HG02981 (cell line): ENCODE data around the gene BPI.
"Not testable (repeated sequence)": the region's sequence is repeated elsewhere in the genome, so short reads cannot be mapped to it uniquely, and the experiment has no call there.

Experiments
- ATAC-seq: cut with Tn5 transposase; IDR thresholded peaks from one replicate; pipeline ENCODE4 v1.9.1; 2021; ENCODE audit warnings: mild to moderate bottlenecking, moderate library complexity; ENCODE audit not compliant: unreplicated experiment

The BPI gene

DNA sequence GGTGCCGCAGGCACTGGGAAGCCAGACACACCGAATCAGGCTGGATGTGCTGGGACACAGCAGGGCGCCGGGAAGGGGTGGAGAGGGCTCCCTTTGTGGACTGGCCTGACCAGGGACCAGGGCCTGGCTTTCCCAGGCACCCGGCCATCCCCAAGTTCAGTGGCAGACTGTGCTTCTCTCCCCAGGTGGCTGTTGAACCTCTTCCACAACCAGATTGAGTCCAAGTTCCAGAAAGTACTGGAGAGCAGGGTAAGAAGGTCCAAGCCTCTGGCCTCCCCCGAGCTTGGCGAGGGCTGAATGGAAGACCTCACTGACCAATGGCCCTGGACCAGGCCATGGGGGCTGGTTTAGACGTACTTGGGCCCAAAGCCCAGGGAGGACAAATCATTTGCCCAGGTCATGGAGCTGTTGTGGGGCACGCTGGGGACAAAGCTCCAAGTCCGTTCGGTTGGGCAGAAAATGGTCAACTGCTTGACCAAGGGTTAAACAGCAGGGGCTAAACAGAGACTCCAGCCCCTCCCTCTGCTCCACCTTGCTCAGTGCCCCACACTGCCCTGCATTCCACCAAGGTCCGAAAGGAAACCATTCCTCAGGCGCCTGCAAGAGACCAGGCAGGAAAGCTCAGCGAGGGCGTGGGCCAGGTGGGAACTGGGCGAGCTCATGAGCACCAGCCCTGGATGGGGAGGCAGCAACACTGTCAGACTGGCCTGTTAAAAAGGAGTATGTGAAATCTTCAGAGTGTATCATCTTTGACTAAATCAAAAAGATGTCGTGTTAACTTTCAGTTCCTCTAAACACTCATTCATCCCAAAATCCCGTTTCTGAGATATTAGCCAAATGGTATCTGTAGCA lies 51.4 kb downstream of the BPI start:
- no peak for ATAC-seq

DNA sequence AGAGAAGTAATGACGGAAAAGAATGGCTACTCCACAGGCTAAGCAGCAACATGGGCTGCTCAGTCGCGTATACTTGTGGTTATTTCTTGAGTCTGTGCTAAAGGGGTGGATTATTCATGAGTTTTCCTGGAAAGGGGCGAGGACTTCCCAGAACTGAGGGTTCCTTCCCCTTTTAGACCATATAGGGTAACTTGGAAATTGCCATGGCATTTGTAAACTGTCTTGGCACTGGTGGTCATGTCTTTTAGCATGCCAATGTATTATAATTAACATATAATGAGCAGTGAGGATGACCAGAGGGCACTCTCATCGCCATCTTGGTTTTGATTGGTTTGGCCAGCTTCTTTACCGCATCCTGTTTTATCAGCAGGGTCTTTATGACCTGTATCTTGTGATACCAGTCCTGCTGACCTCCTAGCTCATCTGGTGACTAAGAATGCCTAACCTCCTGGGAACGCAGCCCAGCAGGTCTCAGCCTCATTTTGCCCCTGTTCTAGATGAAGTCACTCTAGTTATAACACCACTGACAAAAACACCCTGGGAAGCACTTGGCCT lies 53.8 kb downstream of the BPI start:
- ATAC-seq: no peak

DNA sequence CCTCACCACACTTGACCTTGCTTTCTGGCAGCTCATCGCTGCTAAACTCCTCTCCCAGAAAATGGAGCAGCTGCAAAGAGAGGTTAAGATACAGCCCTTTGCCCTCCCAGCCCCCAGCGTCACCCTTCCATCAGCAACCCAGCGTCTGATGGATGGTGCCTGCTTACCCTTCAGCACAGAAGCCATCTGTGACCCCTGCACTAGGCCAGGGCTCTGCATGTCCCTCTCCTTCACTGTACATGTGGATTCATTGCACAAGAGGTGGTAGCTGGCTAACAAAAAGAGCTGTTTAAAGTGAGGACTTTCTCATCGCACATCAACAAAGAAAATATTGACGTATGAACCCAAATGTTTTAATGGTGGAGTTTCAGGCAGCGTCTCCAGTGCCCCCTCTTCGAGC lies 54.6 kb downstream of the BPI start:
- no peak for ATAC-seq

DNA sequence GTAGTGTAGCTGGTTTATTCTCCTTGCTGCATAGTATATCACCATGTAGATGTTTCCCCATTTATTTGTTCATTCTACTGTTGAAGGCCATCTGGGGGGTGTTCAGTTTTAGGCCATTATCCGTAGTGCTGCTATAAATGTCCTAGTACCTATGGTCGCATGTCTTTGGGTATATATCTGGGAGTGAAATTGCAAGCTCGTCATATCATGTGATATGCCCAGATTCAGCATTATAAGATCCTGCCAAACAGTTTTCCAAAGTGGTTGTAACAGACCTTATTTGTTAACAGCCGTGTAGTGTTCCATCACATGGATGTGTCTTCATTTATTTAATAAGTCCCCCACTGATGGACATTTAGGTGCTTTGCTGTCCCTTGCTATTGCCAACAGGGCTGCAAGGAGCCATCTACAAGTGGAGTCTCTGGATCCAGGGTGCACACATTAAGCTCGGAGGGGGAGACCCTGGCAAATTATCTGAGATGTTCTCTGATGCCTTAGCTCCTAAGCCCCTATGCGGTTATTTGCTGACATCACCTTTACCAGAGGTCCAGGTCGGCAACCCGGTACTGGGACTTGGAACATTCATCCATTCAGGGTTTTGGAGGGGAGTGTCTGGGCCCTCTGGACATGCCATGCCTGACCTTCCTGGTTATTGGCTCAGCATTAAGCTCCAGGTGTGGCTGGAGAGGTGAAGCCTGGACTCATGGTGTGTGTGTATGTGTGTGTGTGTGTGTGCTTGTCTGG lies 59.2 kb downstream of the BPI start:
- ATAC-seq: no peak

DNA sequence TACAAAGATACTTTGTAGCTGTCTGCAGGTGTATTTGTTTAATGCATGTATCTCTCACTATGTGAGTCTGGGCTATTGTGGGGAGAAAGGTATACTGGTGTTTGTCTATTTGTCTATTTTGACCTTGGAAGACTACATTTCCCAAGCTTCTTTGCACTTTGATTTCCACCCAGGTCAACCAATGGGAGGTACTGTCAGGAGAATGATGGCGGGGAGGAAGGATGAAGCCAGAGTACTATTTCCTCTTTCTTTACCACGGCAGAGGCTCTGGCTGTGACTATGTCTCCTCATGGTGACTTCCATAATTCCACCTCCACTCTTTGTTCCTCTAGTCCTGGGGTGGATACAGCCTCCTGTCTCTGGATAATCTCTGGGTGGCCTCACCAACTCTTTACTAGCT lies 65.4 kb downstream of the BPI start:
- ATAC-seq: no peak

DNA sequence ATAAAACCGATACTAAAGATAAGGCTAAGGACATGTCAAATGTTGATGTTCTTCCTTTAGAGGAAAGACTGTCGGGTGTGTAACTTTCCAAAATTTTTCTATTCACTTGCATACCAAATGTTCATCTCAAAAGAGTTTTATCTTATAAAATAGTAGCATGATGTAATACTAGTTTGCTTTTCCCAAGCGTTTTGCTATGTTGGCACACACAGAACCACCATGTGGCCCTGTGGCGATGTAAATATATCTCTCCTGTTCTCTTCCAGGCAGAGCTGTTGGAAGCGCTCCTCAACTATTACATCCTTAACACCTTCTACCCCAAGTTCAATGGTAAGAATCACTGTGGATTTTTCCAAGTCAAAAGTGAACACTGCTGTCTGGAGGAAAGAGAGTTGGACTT lies 68.8 kb downstream of the BPI start:
- no peak for ATAC-seq

DNA sequence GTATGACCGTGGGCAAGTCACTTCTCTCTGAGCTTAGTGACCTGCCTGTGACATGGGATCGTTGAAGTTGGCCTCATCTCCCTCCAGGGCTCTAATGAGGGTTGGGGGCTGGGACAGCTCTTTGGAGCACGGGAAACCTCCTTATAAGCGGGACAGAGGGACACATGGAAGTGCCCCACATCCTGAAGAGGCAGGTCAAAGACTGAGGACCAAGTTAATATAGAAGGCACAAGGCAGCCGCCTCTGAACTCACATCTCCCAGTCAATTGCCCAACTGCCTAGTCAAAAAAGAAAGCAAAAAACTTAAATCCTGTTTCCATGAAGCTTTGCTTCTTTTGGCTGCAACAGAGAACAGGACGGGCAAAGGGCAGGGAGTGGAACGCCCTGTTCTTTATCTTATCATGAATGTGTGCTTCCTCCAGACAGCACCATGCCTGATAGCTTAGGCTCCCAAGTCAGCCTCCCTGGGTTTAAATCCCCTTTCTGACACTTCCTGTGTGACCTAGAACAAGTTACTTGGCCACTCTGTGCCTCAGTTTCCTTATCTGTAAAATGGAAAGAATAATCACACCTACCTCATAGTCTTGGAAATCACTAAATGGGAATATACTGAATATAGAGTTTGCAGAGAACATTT lies 69.4 kb downstream of the BPI start:
- ATAC-seq: no peak

DNA sequence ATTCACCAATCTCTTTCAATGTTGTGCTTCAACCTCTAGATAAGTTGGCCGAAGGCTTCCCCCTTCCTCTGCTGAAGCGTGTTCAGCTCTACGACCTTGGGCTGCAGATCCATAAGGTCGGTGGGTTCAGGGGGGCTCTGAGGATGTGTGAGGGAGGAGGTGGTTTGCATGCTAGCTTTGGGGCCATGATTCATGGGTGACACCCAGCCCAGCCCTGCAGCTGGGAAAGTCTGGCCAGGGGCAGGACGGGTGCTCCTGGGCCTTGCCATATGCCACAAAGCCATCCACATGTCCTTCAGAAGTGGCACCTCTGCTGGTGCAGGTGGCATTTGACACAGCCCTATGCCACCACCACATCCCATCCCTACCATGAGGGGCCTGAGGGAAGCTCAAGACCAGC lies 69.9 kb downstream of the BPI start:
- no peak for ATAC-seq

DNA sequence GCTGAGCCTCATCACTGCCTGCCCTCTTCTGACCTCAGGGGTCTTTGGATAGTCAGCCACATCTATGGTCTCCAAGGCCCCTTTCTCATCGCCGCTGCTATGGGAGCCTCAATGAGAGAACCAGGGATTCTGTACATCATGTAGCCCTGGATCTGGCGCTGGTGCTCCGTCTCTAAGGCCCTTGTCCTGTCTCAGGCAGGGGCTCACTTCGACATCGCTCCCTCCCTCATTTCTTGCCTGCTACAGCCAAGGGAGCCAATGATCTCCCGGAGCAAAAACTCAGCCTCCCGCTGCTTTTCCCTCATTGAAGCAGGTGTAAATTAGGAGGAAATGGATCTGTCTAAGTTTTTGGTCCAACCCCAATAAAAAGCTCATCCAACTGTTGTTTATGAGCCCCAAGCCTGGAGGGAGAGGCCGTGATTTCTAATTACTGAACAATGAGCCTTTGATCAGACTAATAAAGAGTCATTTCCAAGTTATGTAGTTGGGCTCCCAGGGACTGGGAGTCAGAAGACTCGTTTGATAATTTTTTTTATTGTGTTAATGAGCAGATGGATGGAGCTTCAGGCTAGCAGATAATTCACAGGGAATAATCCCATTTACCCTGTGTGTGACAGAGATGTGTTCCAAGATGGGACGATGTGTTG lies 73.2 kb downstream of the BPI start:
- no peak for ATAC-seq

DNA sequence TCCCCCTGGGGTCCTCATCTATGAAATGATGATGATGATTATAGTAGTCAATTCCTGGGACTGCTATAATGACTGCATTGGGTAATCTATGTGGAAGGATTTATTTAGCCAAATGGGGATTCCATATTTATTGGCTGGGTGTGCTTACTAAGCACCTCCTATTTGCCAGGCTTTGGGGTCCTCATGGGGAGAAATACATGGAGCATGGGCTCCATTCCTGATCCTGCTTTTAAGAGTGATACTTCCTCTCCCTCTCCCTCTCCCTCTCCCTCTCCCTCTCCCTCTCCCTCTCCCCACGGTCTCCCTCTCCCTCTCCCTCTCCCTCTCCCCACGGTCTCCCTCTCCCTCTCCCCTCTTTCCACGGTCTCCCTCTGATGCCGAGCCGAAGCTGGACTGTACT lies 73.9 kb downstream of the BPI start:
- not testable (repeated sequence) for ATAC-seq

DNA sequence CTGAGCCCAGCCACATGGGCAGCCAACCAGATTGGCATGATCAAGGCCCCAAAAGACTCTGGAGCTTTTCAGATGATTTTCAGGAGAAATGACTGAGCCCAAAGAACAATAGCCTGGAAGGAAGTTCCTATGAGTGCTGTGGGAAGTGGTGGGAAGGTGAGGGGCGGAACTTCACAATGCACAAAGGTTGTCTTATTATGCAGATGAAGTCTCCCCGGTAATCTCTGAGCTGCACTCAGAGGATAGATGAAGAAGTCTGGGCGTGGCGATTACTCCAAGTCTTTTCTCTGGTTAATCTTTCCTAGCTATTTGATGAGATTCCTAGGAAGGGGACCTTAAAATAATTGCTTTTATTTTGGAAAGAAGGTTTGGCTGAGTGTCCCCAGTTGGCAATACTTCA lies 79.2 kb downstream of the BPI start:
- no peak for ATAC-seq

DNA sequence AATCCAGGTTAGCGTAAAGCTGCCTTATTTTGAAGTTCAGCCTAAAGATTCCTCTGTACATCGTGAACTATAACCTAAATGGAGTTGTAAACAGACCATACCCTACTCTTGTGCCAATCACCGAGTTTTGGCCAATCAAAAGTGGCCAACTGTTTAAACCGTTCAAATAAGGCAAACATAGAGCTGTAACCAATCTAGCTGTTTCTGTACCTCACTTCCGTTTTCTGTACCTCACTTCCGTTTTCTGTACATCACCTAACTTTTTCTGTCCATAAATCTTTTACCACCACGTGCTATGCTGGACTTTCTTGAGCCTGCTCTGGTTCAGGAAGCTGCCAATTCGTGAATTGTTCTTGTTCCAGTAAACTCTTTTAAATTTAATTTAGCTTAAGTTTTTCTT lies 82.0 kb downstream of the BPI start:
- ATAC-seq: no peak

DNA sequence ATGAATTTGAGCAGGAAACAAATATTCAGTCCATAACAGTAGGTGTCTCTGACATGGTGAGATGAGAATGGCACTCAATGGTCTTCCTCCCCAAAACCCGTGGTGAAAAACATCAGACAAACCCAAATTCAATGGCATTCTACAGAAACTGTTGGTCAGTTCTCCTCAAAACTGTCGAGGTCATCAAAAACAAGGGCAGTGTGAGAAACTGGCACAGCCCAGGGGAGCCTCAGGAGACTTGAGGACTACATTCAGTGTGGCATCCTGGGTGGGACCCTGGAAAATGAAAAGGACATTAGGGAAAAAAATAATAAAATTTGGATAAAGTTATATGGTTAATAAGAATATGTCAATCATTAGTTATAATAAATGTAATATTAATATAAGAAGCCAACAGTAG lies 82.9 kb downstream of the BPI start:
- ATAC-seq: no peak
